ENCODE results near the gene OLFM1.

DNA sequence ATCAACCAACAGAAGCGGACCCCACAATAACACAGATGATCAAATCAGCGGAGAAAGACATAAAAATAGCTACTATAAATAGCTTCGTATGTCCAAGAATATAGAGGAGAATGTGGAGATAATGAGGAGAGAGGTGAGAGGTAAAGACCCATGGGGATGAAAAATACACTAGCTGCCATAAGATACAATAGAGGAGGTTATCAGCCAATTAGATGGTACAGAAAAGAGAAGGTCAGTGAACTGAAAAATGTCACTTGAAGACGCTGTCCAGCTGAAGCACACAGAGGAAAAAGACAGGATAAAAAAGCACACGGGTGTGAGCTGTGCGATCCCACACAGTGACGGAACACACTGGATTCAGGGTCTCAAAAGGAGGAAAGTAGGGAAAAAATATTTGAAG lies 73.4 kb downstream of the OLFM1 start:
- TF ChIP-seq, protein P1, sequence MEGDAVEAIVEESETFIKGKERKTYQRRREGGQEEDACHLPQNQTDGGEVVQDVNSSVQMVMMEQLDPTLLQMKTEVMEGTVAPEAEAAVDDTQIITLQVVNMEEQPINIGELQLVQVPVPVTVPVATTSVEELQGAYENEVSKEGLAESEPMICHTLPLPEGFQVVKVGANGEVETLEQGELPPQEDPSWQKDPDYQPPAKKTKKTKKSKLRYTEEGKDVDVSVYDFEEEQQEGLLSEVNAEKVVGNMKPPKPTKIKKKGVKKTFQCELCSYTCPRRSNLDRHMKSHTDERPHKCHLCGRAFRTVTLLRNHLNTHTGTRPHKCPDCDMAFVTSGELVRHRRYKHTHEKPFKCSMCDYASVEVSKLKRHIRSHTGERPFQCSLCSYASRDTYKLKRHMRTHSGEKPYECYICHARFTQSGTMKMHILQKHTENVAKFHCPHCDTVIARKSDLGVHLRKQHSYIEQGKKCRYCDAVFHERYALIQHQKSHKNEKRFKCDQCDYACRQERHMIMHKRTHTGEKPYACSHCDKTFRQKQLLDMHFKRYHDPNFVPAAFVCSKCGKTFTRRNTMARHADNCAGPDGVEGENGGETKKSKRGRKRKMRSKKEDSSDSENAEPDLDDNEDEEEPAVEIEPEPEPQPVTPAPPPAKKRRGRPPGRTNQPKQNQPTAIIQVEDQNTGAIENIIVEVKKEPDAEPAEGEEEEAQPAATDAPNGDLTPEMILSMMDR (IDR thresholded peaks at IDR 0.05) = no peak
- TF ChIP-seq EZH2 (IDR thresholded peaks at IDR 0.05; ENCODE audit: borderline replicate concordance, insufficient read depth, low read depth, low read length, poor library complexity, severe bottlenecking) = no peak
